DOHH2 (cell line): ENCODE results near the gene RASGRF1.

Source experiments
- CTCF ChIP-seq: fragments of 200-600 bp; sonication (generic); IDR thresholded peaks from one replicate; pipeline ENCODE4 v1.5.1; 2014; ENCODE audit warnings: antibody characterized with exemption, mild to moderate bottlenecking, low read depth, low read length; ENCODE audit not compliant: poor library complexity, severe bottlenecking
- EZH2phosphoT487 ChIP-seq: fragments of 200-600 bp; sonication (generic); IDR thresholded peaks from 2 replicates; pipeline ENCODE4 v1.6.1; 2017; ENCODE audit warnings: borderline replicate concordance, mild to moderate bottlenecking, antibody characterized with exemption, low read length, moderate library complexity, mixed read lengths

- TF ChIP-seq CTCF (no peak), EZH2phosphoT487 (no peak)
Measured at GRCh38 chr15:79051941-79052731, 38.4 kb downstream of the RASGRF1 start.
